ENCODE measurements around the gene RAVER1. TPM values are rescaled to one million over a fixed set of nuclear protein-coding genes. Genes with fewer than 3 reads are reported as not detected.
A peak's percentile ranks its signal among the peaks of the same experiment; 100 is the strongest.
"Not testable (repeated sequence)": the region's sequence is repeated elsewhere in the genome, so short reads cannot be mapped to it uniquely, and the experiment has no call there.

RAVER1 gene, protein sequence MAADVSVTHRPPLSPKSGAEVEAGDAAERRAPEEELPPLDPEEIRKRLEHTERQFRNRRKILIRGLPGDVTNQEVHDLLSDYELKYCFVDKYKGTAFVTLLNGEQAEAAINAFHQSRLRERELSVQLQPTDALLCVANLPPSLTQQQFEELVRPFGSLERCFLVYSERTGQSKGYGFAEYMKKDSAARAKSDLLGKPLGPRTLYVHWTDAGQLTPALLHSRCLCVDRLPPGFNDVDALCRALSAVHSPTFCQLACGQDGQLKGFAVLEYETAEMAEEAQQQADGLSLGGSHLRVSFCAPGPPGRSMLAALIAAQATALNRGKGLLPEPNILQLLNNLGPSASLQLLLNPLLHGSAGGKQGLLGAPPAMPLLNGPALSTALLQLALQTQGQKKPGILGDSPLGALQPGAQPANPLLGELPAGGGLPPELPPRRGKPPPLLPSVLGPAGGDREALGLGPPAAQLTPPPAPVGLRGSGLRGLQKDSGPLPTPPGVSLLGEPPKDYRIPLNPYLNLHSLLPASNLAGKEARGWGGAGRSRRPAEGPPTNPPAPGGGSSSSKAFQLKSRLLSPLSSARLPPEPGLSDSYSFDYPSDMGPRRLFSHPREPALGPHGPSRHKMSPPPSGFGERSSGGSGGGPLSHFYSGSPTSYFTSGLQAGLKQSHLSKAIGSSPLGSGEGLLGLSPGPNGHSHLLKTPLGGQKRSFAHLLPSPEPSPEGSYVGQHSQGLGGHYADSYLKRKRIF
- total RNA-seq = 10 to 100 TPM; 51.0 to 63.7 TPM
- long read RNA-seq, partial matches to known transcripts = 0 of 2 reads
- long read RNA-seq, other reads (novel, unspliced or antisense) = 2 of 2 reads

DNA sequence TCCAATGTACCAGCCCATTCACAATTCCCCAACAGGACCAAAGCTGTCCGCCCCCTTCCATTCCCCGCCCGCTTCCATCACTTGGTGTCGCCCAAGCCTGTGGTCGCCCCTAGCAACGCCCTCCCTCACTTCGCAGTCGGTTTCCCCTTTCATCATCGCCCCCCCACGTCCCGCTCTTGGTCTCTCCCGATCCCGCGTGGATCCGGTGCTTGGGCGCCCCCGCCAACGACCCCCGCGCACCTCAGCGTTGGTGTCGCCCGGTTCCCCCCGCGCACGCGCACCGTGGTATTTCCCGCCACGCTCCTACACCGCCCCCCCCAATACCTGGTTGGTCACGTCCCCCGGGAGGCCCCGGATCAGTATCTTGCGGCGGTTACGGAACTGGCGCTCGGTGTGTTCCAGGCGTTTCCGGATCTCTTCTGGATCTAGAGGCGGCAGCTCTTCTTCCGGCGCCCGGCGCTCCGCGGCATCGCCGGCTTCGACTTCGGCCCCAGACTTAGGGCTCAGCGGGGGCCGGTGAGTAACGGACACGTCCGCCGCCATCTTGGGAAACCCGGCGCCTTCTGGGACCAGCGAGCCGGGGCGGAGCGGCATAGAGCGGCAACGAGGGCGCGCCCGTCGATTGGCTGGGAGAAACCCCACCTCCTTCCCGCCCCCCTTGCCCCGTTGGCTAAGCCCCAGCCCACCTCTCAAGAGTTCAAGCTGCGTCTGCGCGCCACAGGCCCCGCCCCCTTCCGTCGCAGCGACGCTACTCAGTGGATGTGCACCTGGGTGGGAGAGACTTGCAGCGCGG is at the start of gene RAVER1:
RAVER1 (minus strand) TSS at position 565 of the 793 bp plus-strand sequence; CDS start at position 543, 22 bp downstream.
- peak; percentile 81 for ATAC-seq
- peak; percentile 98 to 99 for DNase-seq
- intact Hi-C loops (cut with DNase I, micrococcal nuclease) = no loop called here

DNA sequence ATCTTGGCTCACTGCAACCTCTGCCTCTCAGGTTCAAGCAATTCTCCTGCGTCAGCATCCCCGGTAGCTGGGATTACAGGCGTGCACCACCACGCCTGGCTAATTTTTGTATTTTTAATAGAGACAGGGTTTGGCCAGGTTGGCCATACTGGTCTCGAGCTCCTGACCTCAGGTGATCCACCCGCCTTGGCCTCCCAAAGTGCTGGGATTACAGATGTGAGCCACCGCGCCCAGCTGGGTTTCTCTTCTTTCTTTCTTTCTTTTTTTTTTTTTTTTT is 49.8 kb upstream of the RAVER1 start:
- intact Hi-C loops (cut with DNase I, micrococcal nuclease); DNase-seq; ATAC-seq: not testable (repeated sequence)

DNA sequence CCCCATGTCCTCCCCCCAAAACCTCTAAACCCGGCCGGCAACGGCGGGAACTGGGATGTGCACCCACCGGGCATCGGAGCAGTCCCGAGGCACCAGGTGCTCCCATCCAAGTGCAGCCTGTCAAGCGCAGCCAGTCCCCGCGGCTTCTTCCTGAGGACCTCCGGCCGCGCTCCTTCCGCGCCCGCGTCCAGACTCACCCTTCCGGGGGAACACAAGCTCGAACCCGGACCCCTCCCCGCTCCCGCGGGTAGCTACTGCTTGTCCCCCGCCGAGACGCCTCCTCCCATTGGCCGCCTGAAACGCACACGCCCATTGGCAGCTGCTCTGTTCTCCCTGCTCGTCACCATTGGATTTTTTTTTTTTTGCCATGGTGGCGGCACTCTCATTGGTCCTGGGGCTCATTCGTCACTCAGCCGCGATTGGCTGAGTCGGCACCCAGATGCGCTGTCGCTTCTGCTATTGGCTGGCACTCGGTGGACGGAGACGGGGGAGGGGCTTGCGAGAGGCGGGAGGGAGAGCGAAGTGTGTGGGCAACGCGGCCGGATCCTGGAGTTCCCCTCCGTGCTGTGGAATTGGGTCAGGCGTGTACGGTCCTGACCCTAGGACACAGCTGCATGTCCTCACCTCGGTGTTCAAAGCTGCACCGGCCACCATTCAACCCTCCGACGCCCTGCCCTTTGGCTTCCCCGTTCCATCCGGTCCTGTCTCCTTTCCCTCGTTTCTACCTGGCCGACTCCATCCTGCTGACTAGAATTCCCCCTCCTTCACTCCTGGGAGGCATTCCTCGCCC is 47.2 kb upstream of the RAVER1 start, which contains the start of gene TYK2:
TYK2 (minus strand) TSS at position 260 of the 790 bp plus-strand sequence. CDS start 2,166 bp downstream, outside the sequence.
- peak; percentile 98 for DNase-seq
- ATAC-seq = peak; percentile 95
- intact Hi-C loops (cut with DNase I, micrococcal nuclease) = no loop called here

DNA sequence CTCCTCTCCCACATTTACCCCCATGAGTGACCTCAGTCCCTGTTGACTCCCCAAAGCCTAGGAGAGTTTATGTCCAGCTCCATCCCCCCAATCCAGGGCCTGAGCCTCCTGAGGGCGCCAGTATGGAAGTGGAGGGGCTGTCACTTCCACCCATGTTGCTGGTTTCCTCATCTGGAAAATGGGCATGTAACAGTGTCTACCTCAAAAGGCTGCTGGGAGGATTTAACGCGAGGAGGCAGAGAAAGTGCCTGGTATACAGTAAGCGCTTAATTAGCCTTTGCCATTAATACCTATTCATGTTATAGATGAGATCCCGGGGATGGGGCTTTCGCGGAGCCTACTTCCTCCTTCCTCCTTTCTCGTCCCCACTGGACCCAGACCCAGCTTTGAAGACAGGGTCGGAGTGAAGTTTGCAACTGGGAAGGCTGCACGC is 46.6 kb upstream of the RAVER1 start:
- ATAC-seq (peak; percentile 15), DNase-seq (no peak)
- intact Hi-C loops (cut with DNase I, micrococcal nuclease) = no loop called here

DNA sequence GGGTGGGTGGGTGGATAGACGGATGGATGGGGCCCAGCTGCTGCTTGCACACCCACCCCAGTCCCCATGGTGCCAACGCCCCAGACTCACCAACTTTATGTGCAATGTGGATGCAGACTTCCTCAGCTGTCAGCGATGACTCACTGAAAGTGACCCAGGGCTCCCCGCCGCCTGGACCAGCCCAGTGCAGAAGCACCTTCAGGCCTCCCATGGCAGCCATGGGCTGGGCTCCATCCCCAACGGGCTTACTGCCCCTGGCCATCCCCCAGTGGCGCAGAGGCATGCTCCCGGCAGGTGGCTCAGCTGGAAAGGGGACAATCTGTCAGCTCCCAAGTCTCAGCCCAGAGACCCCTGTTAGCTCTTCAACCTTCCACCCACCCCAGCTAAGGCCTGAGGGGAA is 44.8 kb upstream of the RAVER1 start:
- no peak for ATAC-seq
- no peak for DNase-seq
- intact Hi-C loops (cut with DNase I, micrococcal nuclease) = no loop called here

DNA sequence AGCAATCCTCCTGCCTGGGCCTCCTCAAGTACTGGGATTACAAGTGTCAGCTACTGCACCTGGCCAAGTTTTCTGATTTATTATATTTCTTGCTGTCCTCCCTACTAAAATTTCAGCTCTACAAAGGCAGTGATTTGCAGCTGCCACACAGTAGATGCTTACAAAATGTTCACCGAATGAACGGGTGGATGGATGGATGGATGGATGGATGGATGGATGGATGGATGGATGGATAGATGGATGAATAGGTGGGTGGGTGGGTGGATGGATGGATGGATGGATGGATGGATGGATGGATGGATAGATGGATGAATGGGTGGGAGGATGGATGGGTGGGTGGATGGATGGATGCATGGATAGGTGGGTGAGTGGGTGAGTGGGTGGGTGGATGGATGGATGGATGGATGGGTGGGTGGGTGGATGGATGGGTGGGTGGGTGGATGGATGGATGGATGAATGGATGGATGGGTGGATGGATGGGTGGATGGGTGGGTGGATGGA is 43.9 kb upstream of the RAVER1 start:
- DNase-seq; intact Hi-C loops (cut with DNase I, micrococcal nuclease): not testable (repeated sequence)

DNA sequence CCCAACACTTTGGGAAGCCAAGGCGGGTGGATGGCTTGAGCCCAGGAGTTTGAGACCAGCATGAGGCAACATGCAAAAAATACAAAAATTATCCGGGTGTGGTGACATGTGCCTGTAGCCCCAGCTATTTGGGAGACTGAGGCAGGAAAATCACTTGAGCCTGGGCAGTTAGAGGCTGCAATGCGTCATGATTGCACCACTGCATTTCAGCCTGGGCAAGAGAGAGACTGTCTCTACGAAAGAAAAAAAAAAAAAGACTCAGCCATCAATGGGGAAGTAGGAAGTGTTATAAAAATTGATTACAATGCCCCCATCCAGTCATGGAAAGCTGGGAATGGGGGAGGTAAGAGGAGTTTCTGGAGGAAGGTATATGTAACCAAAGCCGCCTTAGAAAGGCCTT is 41.6 kb upstream of the RAVER1 start:
- intact Hi-C loops (cut with DNase I, micrococcal nuclease) = no loop called here
- DNase-seq = no peak
- no peak for ATAC-seq

More for the DNA sequence above, 43.9 kb upstream of the RAVER1 start:
- ATAC-seq = not testable (repeated sequence)

DNA sequence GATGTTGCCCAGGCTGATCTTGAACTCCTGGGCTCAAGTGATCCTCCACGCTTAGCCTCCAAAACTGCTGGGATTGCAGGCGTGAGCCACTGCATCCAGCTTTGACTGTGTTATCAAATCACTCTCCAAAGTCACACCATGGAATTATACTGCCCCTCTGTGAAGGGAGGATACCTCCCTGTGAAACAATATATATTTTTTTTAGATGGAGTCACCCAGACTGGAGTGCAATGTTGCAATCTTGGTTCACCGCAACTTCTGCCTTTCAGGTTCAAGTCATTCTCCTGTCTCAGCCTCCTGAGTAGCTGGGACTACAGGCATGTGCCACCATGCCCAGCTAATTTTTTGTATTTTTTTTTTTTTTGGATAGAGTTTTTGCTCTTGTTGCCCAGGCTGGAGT is 39.4 kb upstream of the RAVER1 start:
- no peak for DNase-seq
- no peak for ATAC-seq

DNA sequence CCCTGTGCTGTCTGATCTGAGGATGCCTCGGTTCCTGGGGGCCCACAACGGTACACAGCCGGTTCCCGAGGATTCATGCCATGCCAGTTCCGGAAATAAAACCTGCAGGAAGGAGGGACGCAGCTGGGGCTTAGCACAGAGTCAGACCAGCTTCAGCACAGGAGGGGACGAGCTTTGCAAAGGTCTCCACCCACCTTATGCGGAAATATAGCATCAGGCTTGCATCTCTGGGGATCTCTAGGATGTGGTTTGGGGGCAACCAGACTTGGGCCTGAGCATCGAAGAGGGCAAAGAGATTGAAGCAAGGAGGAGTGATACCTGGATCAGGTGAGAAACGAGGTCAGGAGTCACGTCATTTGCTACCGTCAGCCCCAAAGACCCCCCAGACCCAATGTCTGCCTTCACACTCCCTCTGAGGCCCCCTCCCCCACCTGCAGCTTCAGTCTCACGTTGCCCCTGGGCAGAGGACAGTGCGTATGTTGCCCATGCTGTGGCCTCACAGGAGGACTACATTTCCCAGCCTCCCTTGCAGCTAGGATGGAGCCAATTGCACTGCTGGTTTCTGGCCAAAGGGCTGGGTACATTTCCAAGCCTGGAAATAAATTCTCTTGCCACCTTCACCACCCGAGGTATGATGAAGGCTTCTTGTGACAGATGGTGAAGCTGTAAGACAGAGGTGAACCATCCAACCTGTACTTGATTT is 34.9 kb upstream of the RAVER1 start:
- ATAC-seq (no peak), DNase-seq (no peak)
- intact Hi-C loops (cut with DNase I, micrococcal nuclease) = no loop called here

More for the DNA sequence above, 39.4 kb upstream of the RAVER1 start:
- intact Hi-C loops (cut with DNase I, micrococcal nuclease) = no loop called here

DNA sequence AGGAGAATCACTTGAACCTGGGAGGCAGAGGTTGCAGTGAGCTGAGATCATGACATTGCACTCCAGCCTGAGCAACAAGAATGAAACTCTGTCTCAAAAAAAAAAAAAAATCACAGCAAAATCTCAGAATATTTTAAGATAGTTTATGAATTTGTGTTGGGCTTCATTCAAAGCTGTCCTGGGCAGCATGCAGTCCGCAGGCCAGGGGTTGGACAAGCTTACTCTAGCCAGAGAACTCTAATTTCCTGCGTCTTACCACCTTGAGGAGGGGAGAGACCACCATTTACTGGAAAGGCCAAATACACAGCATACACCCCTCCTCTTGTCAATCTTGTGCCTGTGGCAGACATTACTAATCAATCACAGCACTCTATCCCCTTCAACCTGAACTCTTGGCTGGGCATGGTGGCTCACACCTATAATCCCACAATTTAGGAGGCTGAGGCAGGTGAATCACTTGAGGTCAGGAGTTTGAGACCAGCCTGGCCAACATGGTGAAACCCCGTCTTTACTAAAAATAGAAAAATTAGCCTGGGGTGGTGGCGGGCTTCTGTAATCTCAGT is 33.7 kb upstream of the RAVER1 start:
- ATAC-seq; DNase-seq; intact Hi-C loops (cut with DNase I, micrococcal nuclease): not testable (repeated sequence)

DNA sequence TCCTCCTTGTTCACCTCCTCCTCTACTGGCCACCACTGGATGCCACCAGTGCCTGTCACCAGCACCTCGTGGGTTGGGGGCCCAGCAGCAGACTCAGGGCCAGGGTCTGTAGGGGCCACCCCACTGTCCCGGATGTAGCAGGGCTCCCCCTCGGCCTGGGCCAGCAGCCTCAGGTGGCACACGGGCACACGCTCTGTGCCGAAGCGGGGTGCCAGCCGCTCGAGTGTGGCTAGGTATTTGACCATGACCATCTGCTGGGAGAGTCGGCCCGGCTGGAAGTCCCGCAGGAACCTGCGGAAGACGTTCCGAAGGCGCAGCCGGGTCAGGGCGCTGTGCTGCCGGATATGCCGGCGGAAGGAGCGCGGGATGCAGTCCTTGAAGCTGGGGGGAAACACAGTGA is 32.2 kb upstream of the RAVER1 start:
- intact Hi-C loops (cut with DNase I, micrococcal nuclease) = no loop called here
- ATAC-seq = no peak
- DNase-seq = no peak

DNA sequence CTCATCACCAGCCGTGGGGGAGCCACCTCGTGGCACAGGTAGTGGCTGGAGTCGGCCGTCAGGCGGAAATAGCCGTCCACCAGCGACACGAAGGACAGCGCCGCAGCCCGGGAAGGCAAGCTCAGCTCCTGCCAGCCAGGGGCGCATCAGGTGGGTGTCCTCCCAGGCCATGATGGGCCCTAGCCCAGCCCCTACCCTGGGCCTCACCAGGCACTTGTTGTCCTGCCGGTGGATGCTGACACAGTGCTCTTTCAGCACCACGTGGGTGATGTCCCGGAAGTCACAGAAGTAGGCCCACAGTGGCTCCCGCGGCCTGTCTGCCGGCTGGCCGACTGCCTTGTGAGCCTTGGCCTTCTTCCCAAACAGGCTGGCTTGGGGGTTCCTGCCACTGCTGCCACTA is 31.3 kb upstream of the RAVER1 start:
- ATAC-seq (no peak), DNase-seq (no peak)
- intact Hi-C loops (cut with DNase I, micrococcal nuclease) = no loop called here

DNA sequence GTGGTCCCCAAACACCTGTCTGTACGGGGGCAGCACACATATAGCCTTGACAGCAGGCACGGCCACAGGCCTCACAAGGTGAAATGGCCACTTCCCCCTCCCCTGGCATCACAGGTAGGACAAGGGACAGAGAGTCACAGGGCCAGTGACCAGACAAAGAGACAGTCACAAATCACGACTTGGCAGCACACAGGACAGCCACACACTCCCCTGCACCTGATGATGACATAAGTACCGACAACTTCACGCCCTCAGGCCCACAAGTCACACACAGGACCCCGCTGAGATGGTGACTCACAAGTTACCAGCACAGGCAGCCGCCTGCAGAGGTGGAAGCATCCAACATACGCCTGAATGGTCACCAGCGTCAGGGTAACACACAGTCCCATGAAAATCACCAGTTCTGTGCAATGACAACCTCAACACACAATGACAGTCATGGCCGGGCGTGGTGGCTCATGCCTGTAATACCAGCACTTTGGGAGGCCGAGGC is 30.5 kb upstream of the RAVER1 start:
- ATAC-seq (no peak), DNase-seq (no peak)
- intact Hi-C loops (cut with DNase I, micrococcal nuclease) = no loop called here

DNA sequence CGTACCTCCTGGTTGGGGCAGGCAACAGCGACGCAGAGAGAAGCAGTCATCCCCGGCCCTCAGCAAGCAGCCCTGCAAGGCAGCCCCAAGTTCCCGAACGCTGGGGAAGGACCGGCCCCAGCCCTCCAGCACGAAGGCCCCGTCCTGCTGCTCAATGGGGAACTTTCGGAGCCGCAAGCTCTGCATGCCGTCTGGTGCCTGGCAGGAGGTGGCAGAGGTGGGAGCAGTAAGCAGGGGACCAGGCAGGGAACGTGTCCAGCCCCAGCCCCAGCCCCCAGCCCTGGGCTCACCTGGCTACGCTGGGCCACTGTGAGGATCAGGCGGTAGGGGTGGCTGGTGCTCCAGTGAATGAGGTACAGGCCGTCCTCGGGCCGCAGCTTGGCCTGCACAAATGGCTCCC is 28.9 kb upstream of the RAVER1 start:
- no peak for ATAC-seq
- intact Hi-C loops (cut with DNase I, micrococcal nuclease) = no loop called here
- no peak for DNase-seq

DNA sequence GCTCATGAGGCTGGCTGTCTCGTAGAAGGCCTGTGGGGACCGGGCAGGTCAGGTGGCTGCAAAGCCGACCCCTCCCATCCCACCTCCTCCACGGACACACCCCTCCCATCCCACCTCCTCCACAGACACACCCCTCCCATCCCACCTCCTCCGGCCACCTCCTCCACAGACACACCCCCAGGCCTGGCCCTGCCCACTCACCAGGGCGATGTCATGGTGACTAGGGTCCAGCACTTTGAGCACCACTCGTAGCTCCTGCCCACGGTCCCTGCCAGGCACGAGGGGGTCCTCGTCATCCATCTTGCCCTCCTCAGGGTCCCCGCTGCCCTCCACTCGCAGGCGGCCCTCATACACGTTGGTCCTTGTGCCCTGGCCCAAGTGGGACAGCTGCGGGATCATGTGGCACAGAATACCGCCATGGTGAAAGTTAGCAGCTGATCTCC is 28.3 kb upstream of the RAVER1 start:
- DNase-seq = no peak
- ATAC-seq = no peak
- intact Hi-C loops (cut with DNase I, micrococcal nuclease) = no loop called here

DNA sequence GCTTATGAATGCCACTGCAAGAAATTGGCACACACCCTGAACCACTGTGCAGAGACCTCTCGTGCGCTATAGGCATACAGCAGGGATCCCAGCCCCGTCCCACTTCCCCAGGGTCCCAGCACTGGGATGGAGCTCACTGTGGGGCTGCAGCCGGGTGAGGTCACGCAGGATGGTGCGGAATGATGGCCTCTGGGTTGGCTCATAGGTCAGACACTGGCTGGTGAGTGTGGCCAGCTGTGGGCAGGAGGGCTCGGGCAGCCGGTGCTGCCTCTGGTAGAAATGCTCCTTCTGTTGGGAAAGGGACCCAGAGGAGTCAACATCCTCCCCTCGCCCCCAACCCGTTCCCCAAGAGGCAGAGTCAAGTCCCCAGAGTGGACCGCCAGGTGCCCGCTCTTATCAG is 23.1 kb upstream of the RAVER1 start:
- DNase-seq (no peak), ATAC-seq (no peak)
- intact Hi-C loops (cut with DNase I, micrococcal nuclease) = no loop called here

DNA sequence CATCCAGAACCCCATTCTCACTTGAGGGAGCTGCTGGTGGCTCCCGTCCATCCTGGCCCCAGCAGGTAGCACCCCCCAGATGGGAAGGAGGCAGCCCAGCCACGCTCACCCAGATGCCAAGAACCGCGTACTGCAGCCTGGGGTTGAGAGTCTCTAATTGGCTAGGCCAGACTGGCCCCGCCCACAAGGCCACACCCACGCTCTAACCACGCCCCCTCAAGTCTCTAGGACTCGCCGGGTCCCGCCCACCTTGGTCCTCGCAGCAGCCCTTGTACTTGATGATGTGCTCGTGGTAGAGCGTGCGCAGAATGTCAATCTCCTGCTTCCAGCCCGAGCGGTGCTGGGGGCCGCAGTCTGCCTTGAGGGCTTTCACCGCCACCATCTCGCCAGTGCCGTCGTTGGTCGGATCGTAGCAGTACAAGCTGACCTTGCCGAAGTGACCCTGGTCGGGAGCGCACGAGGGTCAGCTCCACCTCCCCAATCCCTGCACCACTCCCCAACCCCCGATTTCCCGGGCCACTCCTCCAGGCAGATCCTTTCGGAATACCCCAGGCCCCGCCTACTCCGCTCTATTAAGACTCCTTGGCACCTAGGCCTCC is 20.6 kb upstream of the RAVER1 start:
- intact Hi-C loops (cut with DNase I, micrococcal nuclease) = no loop called here
- ATAC-seq = peak; percentile 30
- DNase-seq = no peak

All from left colon (tissue), 2 donors.